Coronary artery (tissue), 2 donors: ENCODE results near the gene SEPTIN3.
A peak's percentile ranks its signal among the peaks of the same experiment; 100 is the strongest.

ENCODE experiments used
- DNase-seq: peaks from one replicate; pipeline ENCODE4 v3.0.0-alpha.2; 2017; ENCODE audit warnings: low spot score
- H3K27ac ChIP-seq, 2 donors: fragments of 200-600 bp; sonication (generic); one replicate each; pipeline ENCODE4 v1.5.1; 2016 to 2019
- H3K4me3 ChIP-seq: fragments of 200-600 bp; sonication (generic); 2 replicates; pipeline ENCODE4 v1.5.1; 2016; ENCODE audit warnings: mild to moderate bottlenecking, moderate library complexity
- CTCF ChIP-seq: fragments of 200-600 bp; sonication (generic); IDR thresholded peaks from one replicate; pipeline ENCODE4 v1.5.1; 2019; ENCODE audit warnings: antibody characterized with exemption

The SEPTIN3 gene

GRCh38 chr22:41925783-41926460 is 43.3 kb upstream of the SEPTIN3 start:
- DNase-seq, result no peak
- peak; percentile 26 for TF ChIP-seq CTCF
- Histone ChIP-seq H3K27ac (no peak overlapping the region), H3K4me3 (peak overlapping the region; percentile 65)

GRCh38 chr22:41927813-41928212 is 41.4 kb upstream of the SEPTIN3 start:
- TF ChIP-seq CTCF, result no peak
- no peak for DNase-seq
- Histone ChIP-seq H3K4me3 (no peak overlapping the region), H3K27ac (no peak overlapping the region)

GRCh38 chr22:41928593-41929417 is 40.4 kb upstream of the SEPTIN3 start:
- H3K27ac ChIP-seq, result no peak overlapping the region
- DNase-seq, result no peak
- no peak overlapping the region for H3K4me3 ChIP-seq

GRCh38 chr22:41929418-41929810 is 39.8 kb upstream of the SEPTIN3 start:
- TF ChIP-seq CTCF, result no peak
- Histone ChIP-seq H3K27ac (no peak overlapping the region), H3K4me3 (no peak overlapping the region)
- no peak for DNase-seq

More at GRCh38 chr22:41928593-41929417, 40.4 kb upstream of the SEPTIN3 start:
- no peak for TF ChIP-seq CTCF

GRCh38 chr22:41931701-41932269 is 37.5 kb upstream of the SEPTIN3 start:
- no peak overlapping the region for H3K4me3 ChIP-seq
- no peak for DNase-seq
- no peak overlapping the region for H3K27ac ChIP-seq
- no peak for TF ChIP-seq CTCF

GRCh38 chr22:41932353-41932752 is 36.9 kb upstream of the SEPTIN3 start:
- DNase-seq, result no peak
- H3K4me3 ChIP-seq, result no peak overlapping the region
- H3K27ac ChIP-seq, result no peak overlapping the region
- no peak for TF ChIP-seq CTCF
